Nephron progenitor cell (in vitro differentiated cells): ENCODE results near the gene MCUR1.

ENCODE experiments used
- DNase-seq: peaks from one replicate; pipeline ENCODE4 v3.0.0; 2021
- H3K27ac Mint-ChIP-seq: 2 replicates; pipeline ENCODE4 v1.8.0; 2021; ENCODE audit warnings: mild to moderate bottlenecking, moderate library complexity, mixed read lengths
- H3K27me3 Mint-ChIP-seq: 2 replicates; pipeline ENCODE4 v1.8.0; 2021; ENCODE audit warnings: mild to moderate bottlenecking, low read depth, mixed read lengths; ENCODE audit not compliant: poor library complexity
- H3K36me3 Mint-ChIP-seq: 2 replicates; pipeline ENCODE4 v1.8.0; 2021; ENCODE audit warnings: low read depth, mixed read lengths
- H3K4me1 Mint-ChIP-seq: 2 replicates; pipeline ENCODE4 v1.8.0; 2021; ENCODE audit warnings: mixed read lengths
- H3K4me3 Mint-ChIP-seq: 2 replicates; pipeline ENCODE4 v1.8.0; 2021; ENCODE audit warnings: mild to moderate bottlenecking, moderate library complexity, mixed read lengths
- H3K9me3 Mint-ChIP-seq: 2 replicates; pipeline ENCODE4 v1.8.0; 2021; ENCODE audit warnings: mild to moderate bottlenecking, moderate library complexity, mixed read lengths
- CTCF ChIP-seq: fragments of 200-600 bp; sonication (generic); IDR thresholded peaks from 2 replicates; pipeline ENCODE4 v1.5.0; 2021; ENCODE audit warnings: antibody characterized with exemption

MCUR1 gene

GRCh38 chr6:13743736-13744127 lies 70.6 kb downstream of the MCUR1 start:
- Mint-ChIP-seq H3K27ac (no peak overlapping the region), H3K4me3 (no peak overlapping the region), H3K9me3 (peaks cover 18% of the 10 kb centered on the region), H3K36me3 (peaks cover 5% of the 10 kb centered on the region), H3K4me1 (no peaks in the 10 kb centered on the region), H3K27me3 (peaks cover 2% of the 10 kb centered on the region)
- no peak for TF ChIP-seq CTCF
- no peak for DNase-seq

GRCh38 chr6:13742961-13743735 lies 71.2 kb downstream of the MCUR1 start:
- no peaks in the 10 kb centered on the region for H3K4me1 Mint-ChIP-seq
- H3K27me3 Mint-ChIP-seq: peaks cover 2% of the 10 kb centered on the region
- H3K36me3 Mint-ChIP-seq: peaks cover 5% of the 10 kb centered on the region
- no peak for TF ChIP-seq CTCF
- H3K4me3 Mint-ChIP-seq: no peak overlapping the region
- DNase-seq: no peak
- peaks cover 18% of the 10 kb centered on the region for H3K9me3 Mint-ChIP-seq
- no peak overlapping the region for H3K27ac Mint-ChIP-seq

GRCh38 chr6:13741365-13741764 lies 73.0 kb downstream of the MCUR1 start:
- H3K36me3 Mint-ChIP-seq: peaks cover 5% of the 10 kb centered on the region
- DNase-seq: no peak
- H3K9me3 Mint-ChIP-seq: peaks cover 18% of the 10 kb centered on the region
- H3K27ac Mint-ChIP-seq: no peak overlapping the region
- no peak for TF ChIP-seq CTCF
- peaks cover 2% of the 10 kb centered on the region for H3K27me3 Mint-ChIP-seq
- H3K4me1 Mint-ChIP-seq: no peaks in the 10 kb centered on the region
- H3K4me3 Mint-ChIP-seq: no peak overlapping the region
